Panc1 (cell line): ENCODE results near the gene PRDX5. TPM values are rescaled to one million over a fixed set of nuclear protein-coding genes. Genes with fewer than 3 reads are reported as not detected.
"Not testable (repeated sequence)": the region's sequence is repeated elsewhere in the genome, so short reads cannot be mapped to it uniquely, and the experiment has no call there.

Experiments
- ATAC-seq: fragments of 200-7000 bp; cut with Tn5 transposase; 2 replicates; pipeline ENCODE4 v1.9.1; 2020; ENCODE audit warnings: mild to moderate bottlenecking, moderate library complexity
- BruUV-seq: library from RNA; stranded (reverse); fragments of 400-500 nt; replicated peaks from 2 replicates; lab custom pipeline; 2021; lab: Mats Ljungman, UMichigan
- CTCF ChIA-PET: fragments of 300-600 bp; sonication (Branson Sonifier 250); formaldehyde crosslinking; loops from one replicate; lab custom pipeline; 2022; ENCODE audit warnings: antibody characterized with exemption; lab: Charles Lee
- POLR2A ChIA-PET: fragments of 300-600 bp; sonication (Branson Sonifier 250); formaldehyde crosslinking; loops from one replicate; lab custom pipeline; 2022; ENCODE audit warnings: antibody characterized with exemption; lab: Charles Lee
- DNase-seq: peaks from one replicate; pipeline ENCODE4 v3.0.0-alpha.2; 2010; ENCODE audit warnings: low read depth, low spot score
- H3K27ac ChIP-seq: 2 replicates; pipeline ENCODE4 v1.5.1; 2011; ENCODE audit warnings: mild to moderate bottlenecking, low read length, inconsistent platforms
- H3K27me3 ChIP-seq: fragments of 200-500 bp; sonication (Bioruptor generic); 2 replicates; pipeline ENCODE4 v1.6.0; 2014; ENCODE audit warnings: low read length, inconsistent platforms; ENCODE audit not compliant: control insufficient read depth, insufficient read depth
- H3K36me3 ChIP-seq: fragments of 200-500 bp; sonication (Bioruptor generic); 2 replicates; pipeline ENCODE4 v1.5.1; 2014; ENCODE audit warnings: inconsistent platforms, mild to moderate bottlenecking, low read length, moderate library complexity; ENCODE audit not compliant: control insufficient read depth, insufficient read depth
- H3K4me1 ChIP-seq: 2 replicates; pipeline ENCODE4 v1.5.1; 2011; ENCODE audit warnings: inconsistent platforms, mild to moderate bottlenecking, low read length, moderate library complexity; ENCODE audit not compliant: control insufficient read depth, insufficient read depth
- H3K4me3 ChIP-seq, 2 experiments: 2 replicates each; pipeline ENCODE4 v1.5.1; 2011 to 2012; ENCODE audit warnings: low read depth in 2 of 2, low read length in 2 of 2, mild to moderate bottlenecking in 2 of 2, inconsistent platforms in 1 of 2, moderate library complexity in 1 of 2
- H3K9me3 ChIP-seq: fragments of 200-500 bp; sonication (Bioruptor generic); 2 replicates; pipeline ENCODE4 v1.5.1; 2014; ENCODE audit warnings: low read depth, mild to moderate bottlenecking, inconsistent platforms, low read length, moderate library complexity; ENCODE audit not compliant: control insufficient read depth, insufficient read depth
- POLR2AphosphoS5 ChIP-seq: IDR thresholded peaks from 2 replicates; pipeline ENCODE4 v1.6.1; 2012; ENCODE audit warnings: mild to moderate bottlenecking, low read depth, low read length, moderate library complexity
- SIN3A ChIP-seq: IDR thresholded peaks from 2 replicates; pipeline ENCODE4 v1.6.1; 2012; ENCODE audit warnings: low read depth, mild to moderate bottlenecking, low read length, moderate library complexity, borderline replicate concordance; ENCODE audit not compliant: insufficient read depth
- TCF7L2 ChIP-seq: IDR thresholded peaks from 2 replicates; pipeline ENCODE4 v1.6.1; 2011; ENCODE audit warnings: mild to moderate bottlenecking, low read depth, low read length, inconsistent platforms
- in situ Hi-C: cut with HindIII; loops from 2 replicates; pipeline ENCODE4 v1.10.0; 2016; ENCODE audit warnings: low sequenced_read_pairs, low pct_unique_long_range_greater_than_20kb
- intact Hi-C: fragments of 100-400 bp; cut with micrococcal nuclease; formaldehyde crosslinking; loops from one replicate; pipeline ENCODE4 v1.10.0; 2022; ENCODE audit not compliant: unreplicated experiment
- total RNA-seq: library from RNA; stranded (reverse); gene quantifications from one replicate; pipeline ENCODE4 v1.2.1, GENCODE V29; 2021; ENCODE audit not compliant: unreplicated experiment
- TF ChIP-seq, protein P1 (sequence below): fragments of 450-650 bp; IDR thresholded peaks from 2 replicates; pipeline ENCODE4 v1.5.1; 2017; ENCODE audit warnings: mild to moderate bottlenecking
- TF ChIP-seq, protein P2 (sequence below), 2 experiments: IDR thresholded peaks; 2 replicates each; pipeline ENCODE4 v1.6.1; 2011 to 2012; ENCODE audit warnings: low read depth in 2 of 2, control low read depth in 1 of 2, low read length in 1 of 2, mild to moderate bottlenecking in 1 of 2, moderate library complexity in 1 of 2; ENCODE audit not compliant: insufficient read depth in 1 of 2

The PRDX5 gene
- total RNA-seq, 1 experiment from 2014 or later: 492 TPM

DNA sequence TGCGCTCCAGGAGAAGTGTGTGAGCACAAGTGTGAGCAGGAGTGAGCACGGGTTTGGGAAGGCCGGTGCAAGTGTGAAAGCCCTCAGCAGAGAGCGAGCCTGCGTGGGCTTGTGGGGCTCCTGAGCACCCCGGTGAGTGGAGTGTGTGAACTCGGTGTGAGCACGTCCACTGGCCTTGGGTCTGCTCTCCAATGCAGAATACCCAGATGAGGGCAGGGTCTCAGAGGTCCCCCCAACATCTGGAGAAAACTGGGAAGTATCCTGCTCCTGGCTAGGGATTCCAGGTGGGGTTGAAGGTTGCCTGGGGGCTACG, 11.4 kb upstream of the PRDX5 start:
- Histone ChIP-seq H3K9me3 (no peaks in the 10 kb centered on the region), H3K4me1 (peaks cover 15% of the 10 kb centered on the region), H3K36me3 (no peaks in the 10 kb centered on the region), H3K27ac (peak overlapping the region; percentile 77), H3K4me3 (peak overlapping the region; percentile 72 to 80), H3K27me3 (no peaks in the 10 kb centered on the region)
- TF ChIP-seq, protein P1, sequence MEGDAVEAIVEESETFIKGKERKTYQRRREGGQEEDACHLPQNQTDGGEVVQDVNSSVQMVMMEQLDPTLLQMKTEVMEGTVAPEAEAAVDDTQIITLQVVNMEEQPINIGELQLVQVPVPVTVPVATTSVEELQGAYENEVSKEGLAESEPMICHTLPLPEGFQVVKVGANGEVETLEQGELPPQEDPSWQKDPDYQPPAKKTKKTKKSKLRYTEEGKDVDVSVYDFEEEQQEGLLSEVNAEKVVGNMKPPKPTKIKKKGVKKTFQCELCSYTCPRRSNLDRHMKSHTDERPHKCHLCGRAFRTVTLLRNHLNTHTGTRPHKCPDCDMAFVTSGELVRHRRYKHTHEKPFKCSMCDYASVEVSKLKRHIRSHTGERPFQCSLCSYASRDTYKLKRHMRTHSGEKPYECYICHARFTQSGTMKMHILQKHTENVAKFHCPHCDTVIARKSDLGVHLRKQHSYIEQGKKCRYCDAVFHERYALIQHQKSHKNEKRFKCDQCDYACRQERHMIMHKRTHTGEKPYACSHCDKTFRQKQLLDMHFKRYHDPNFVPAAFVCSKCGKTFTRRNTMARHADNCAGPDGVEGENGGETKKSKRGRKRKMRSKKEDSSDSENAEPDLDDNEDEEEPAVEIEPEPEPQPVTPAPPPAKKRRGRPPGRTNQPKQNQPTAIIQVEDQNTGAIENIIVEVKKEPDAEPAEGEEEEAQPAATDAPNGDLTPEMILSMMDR: no peak
- TF ChIP-seq TCF7L2: no peak
- TF ChIP-seq, protein P2, sequence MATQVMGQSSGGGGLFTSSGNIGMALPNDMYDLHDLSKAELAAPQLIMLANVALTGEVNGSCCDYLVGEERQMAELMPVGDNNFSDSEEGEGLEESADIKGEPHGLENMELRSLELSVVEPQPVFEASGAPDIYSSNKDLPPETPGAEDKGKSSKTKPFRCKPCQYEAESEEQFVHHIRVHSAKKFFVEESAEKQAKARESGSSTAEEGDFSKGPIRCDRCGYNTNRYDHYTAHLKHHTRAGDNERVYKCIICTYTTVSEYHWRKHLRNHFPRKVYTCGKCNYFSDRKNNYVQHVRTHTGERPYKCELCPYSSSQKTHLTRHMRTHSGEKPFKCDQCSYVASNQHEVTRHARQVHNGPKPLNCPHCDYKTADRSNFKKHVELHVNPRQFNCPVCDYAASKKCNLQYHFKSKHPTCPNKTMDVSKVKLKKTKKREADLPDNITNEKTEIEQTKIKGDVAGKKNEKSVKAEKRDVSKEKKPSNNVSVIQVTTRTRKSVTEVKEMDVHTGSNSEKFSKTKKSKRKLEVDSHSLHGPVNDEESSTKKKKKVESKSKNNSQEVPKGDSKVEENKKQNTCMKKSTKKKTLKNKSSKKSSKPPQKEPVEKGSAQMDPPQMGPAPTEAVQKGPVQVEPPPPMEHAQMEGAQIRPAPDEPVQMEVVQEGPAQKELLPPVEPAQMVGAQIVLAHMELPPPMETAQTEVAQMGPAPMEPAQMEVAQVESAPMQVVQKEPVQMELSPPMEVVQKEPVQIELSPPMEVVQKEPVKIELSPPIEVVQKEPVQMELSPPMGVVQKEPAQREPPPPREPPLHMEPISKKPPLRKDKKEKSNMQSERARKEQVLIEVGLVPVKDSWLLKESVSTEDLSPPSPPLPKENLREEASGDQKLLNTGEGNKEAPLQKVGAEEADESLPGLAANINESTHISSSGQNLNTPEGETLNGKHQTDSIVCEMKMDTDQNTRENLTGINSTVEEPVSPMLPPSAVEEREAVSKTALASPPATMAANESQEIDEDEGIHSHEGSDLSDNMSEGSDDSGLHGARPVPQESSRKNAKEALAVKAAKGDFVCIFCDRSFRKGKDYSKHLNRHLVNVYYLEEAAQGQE (IDR thresholded peaks at IDR 0.05; ENCODE audit: insufficient read depth in 1 of 2, low read depth in 2 of 2, low read length in 1 of 2): no peak
- no peak for TF ChIP-seq SIN3A
- TF ChIP-seq POLR2AphosphoS5: no peak
- ATAC-seq (no peak), DNase-seq (no peak)
- in situ Hi-C loops: no loop called here
- POLR2A ChIA-PET: interaction anchor here (1.1 kb wide), 1 partner anchor 11 kb away, joined by 8 read pairs; the partner anchor contains the start of genes PRDX5 and TRMT112
- no TSS peak for BruUV-seq
- intact Hi-C loops: loop anchor here (10.0 kb wide), 1 partner anchor 62 kb away; the partner anchor contains the start of genes FKBP2 and PPP1R14B
- CTCF ChIA-PET: no interaction called here

DNA sequence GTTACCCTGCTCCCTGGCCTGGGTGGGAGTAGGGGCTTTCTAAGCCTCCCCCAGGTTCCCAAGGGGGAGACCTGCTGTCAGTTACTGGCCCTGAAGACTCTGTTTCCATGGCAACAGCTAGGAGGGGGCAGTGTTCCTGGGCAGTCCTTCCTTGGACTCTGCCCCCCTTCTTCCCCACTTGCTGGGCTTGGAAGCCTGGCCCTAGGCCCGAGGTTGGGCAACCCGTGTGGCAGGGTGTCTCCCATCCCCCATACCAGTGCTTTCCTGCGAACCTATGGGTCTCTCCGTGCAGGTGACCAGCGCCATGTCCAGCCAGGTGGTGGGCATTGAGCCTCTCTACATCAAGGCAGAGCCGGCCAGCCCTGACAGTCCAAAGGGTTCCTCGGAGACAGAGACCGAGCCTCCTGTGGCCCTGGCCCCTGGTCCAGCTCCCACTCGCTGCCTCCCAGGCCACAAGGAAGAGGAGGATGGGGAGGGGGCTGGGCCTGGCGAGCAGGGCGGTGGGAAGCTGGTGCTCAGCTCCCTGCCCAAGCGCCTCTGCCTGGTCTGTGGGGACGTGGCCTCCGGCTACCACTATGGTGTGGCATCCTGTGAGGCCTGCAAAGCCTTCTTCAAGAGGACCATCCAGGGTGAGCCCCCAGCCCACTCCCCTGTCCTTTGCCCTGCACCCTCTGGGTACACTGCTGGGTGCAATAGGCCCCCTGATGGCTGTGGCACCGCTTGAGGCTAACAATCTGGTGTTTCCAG, 10.9 kb upstream of the PRDX5 start:
- ATAC-seq (no peak), DNase-seq (no peak)
- Histone ChIP-seq H3K27me3 (no peaks in the 10 kb centered on the region), H3K4me1 (peaks cover 15% of the 10 kb centered on the region), H3K9me3 (no peaks in the 10 kb centered on the region), H3K36me3 (no peaks in the 10 kb centered on the region), H3K4me3 (peak overlapping the region; percentile 72 to 80), H3K27ac (peak overlapping the region; percentile 77)
- CTCF ChIA-PET: interaction anchor here (0.6 kb wide), 1 partner anchor 22 kb away, joined by 3 read pairs; no protein-coding TSS in a partner anchor
- intact Hi-C loops (loop anchor here (10.0 kb wide), 1 partner anchor 62 kb away; the partner anchor contains the start of genes FKBP2 and PPP1R14B), in situ Hi-C loops (no loop called here)
- no TSS peak for BruUV-seq
- POLR2A ChIA-PET: interaction anchor here (1.1 kb wide), 1 partner anchor 10 kb away, joined by 8 read pairs; the partner anchor contains the start of genes PRDX5 and TRMT112
- no peak for TF ChIP-seq TCF7L2
- TF ChIP-seq, protein P2 (IDR thresholded peaks at IDR 0.05; ENCODE audit: insufficient read depth in 1 of 2, low read depth in 2 of 2, low read length in 1 of 2): no peak
- TF ChIP-seq, protein P1: no peak
- TF ChIP-seq SIN3A: no peak
- no peak for TF ChIP-seq POLR2AphosphoS5

DNA sequence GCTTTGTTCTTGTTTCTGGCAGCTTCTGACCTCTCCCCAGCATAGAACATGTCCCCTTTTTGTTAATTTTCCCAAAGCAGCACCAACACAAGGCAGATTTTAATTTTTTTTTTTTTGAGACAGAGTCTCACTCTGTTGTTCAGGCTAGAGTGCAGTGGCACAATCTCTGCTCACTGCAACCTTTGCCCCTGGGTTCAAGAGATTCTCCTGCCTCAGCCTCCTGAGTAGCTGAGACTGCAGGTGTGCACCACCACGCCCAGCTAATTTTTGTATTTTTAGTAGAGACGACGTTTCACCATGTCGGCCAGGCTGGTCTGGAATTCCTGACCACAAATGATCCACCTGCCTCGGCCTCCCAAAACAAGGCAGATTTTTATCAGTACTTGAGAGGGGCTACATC, 10.1 kb upstream of the PRDX5 start:
- POLR2A ChIA-PET, DNase-seq, ATAC-seq, H3K36me3 ChIP-seq, H3K4me3 ChIP-seq, H3K27me3 ChIP-seq, in situ Hi-C loops, BruUV-seq, CTCF ChIA-PET, H3K9me3 ChIP-seq: not testable (repeated sequence)
- Histone ChIP-seq H3K4me1 (peaks cover 15% of the 10 kb centered on the region), H3K27ac (peak overlapping the region; percentile 41; the same call in 1 of the 2 replicates)
- intact Hi-C loops: loop anchor here (10.0 kb wide), 1 partner anchor 63 kb away; the partner anchor contains the start of genes FKBP2 and PPP1R14B
